Esophagus muscularis mucosa (tissue), 4 donors: ENCODE data around the gene GDF15. TPM values are rescaled to one million over a fixed set of nuclear protein-coding genes. Genes with fewer than 3 reads are reported as not detected.

ENCODE experiments used
- DNase-seq: peaks from one replicate; pipeline ENCODE4 v3.0.0-alpha.2; 2017; ENCODE audit errors: extremely low spot score
- H3K27ac ChIP-seq, 4 donors: fragments of 200-600 bp; sonication (generic); replicated peaks in 1 of 4; 1 replicate in 3 of 4; 2 replicates in 1 of 4; pipeline ENCODE4 v1.5.1; 2016 to 2019; ENCODE audit warnings: mild to moderate bottlenecking in 1 of 4
- H3K27me3 ChIP-seq, 4 donors: fragments of 200-600 bp; sonication (generic); one replicate each; pipeline versions ENCODE4 v1.5.1 to v1.6.0; 2016 to 2019
- H3K36me3 ChIP-seq, 4 donors: fragments of 200-600 bp; sonication (generic); one replicate each; pipeline ENCODE4 v1.5.1; 2016 to 2019
- H3K4me1 ChIP-seq, 4 donors: fragments of 200-600 bp; sonication (generic); one replicate each; pipeline ENCODE4 v1.5.1; 2016 to 2019
- H3K4me3 ChIP-seq, 4 donors: fragments of 200-600 bp; sonication (generic); 1 replicate in 2 of 4; 2 replicates in 2 of 4; pipeline ENCODE4 v1.5.1; 2016 to 2019; ENCODE audit warnings: mild to moderate bottlenecking in 4 of 4, moderate library complexity in 1 of 4
- H3K9me3 ChIP-seq, 4 donors: fragments of 200-600 bp; sonication (generic); 1 replicate in 3 of 4; 2 replicates in 1 of 4; pipeline ENCODE4 v1.5.1; 2016 to 2019
- EP300 ChIP-seq: sonication (generic); formaldehyde crosslinking; IDR thresholded peaks from one replicate; pipeline ENCODE4 v1.6.1; 2017; ENCODE audit warnings: antibody characterized with exemption
- POLR2A ChIP-seq: fragments of 450-650 bp; IDR thresholded peaks from one replicate; pipeline ENCODE4 v1.6.1; 2017; ENCODE audit warnings: antibody characterized with exemption, moderate library complexity, mild to moderate bottlenecking, low read depth
- POLR2AphosphoS5 ChIP-seq, 2 donors: sonication (generic); formaldehyde crosslinking; IDR thresholded peaks; one replicate each; pipeline ENCODE4 v1.6.1; 2017; ENCODE audit warnings: antibody characterized with exemption in 2 of 2
- WGBS: methylation state at CpG from one replicate; pipeline ENCODE4 v1.1.5; 2018; 5-methylcytosine and 5-hydroxymethylcytosine counted together
- intact Hi-C: fragments of 100-400 bp; cut with DNase I; formaldehyde crosslinking; loops from one replicate; pipeline ENCODE4 v1.15.1; 2023
- total RNA-seq, 4 donors: library from RNA; depleted of rRNA; stranded (reverse); fragments of >200 nt; gene quantifications; one replicate each; pipeline versions ENCODE4 v1.1.0 to v1.2.1, GENCODE V29; 2016
- TF ChIP-seq, protein P1 (sequence below), 3 experiments: fragments of 200-600 bp in 2 of 3; fragments of 450-650 bp in 1 of 3; sonication (generic) in 2 of 3; IDR thresholded peaks; one replicate each; pipeline ENCODE4 v1.5.1; 2017 to 2019; ENCODE audit warnings: antibody characterized with exemption in 3 of 3, mild to moderate bottlenecking in 2 of 3, moderate library complexity in 1 of 3

GDF15 gene
- total RNA-seq, 4 donors from 2014 or later, result 1.6 to 5.6 (median 3.8) TPM

DNA sequence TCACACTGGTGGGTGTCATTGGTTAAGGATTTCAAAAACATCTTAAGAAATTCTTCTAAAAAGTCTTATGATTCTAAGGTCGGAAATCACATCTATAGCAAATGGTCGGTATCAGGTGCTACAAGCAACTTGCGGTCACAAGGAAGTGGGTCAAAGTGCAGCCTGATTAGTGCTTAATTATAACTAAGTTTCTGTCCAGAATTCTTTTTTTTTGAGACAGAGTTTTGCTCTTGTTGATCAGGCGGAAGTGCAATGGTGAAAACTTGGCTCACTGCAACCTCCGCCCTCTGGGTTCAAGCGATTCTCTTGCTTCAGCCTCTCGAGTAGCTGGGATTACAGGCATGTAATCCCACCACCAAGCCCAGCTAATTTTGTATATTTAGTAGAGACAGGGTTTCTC, 1.2 kb upstream of the GDF15 start:
- TF ChIP-seq, protein P1, sequence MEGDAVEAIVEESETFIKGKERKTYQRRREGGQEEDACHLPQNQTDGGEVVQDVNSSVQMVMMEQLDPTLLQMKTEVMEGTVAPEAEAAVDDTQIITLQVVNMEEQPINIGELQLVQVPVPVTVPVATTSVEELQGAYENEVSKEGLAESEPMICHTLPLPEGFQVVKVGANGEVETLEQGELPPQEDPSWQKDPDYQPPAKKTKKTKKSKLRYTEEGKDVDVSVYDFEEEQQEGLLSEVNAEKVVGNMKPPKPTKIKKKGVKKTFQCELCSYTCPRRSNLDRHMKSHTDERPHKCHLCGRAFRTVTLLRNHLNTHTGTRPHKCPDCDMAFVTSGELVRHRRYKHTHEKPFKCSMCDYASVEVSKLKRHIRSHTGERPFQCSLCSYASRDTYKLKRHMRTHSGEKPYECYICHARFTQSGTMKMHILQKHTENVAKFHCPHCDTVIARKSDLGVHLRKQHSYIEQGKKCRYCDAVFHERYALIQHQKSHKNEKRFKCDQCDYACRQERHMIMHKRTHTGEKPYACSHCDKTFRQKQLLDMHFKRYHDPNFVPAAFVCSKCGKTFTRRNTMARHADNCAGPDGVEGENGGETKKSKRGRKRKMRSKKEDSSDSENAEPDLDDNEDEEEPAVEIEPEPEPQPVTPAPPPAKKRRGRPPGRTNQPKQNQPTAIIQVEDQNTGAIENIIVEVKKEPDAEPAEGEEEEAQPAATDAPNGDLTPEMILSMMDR (IDR thresholded peaks at IDR 0.05), result no peak
- Histone ChIP-seq H3K9me3 (no peaks in the 10 kb centered on the region), H3K4me3 (no peak overlapping the region), H3K27ac (no peak overlapping the region), H3K27me3 (peaks cover 0 to 37% (median 0%) of the 10 kb centered on the region in 4 donors), H3K36me3 (no peaks in the 10 kb centered on the region), H3K4me1 (peaks cover 20 to 44% (median 40%) of the 10 kb centered on the region in 4 donors)
- WGBS, result 91% methylated on average over 7 of the region's 7 CpGs
- no peak for DNase-seq
- intact Hi-C loops, result no loop called here

DNA sequence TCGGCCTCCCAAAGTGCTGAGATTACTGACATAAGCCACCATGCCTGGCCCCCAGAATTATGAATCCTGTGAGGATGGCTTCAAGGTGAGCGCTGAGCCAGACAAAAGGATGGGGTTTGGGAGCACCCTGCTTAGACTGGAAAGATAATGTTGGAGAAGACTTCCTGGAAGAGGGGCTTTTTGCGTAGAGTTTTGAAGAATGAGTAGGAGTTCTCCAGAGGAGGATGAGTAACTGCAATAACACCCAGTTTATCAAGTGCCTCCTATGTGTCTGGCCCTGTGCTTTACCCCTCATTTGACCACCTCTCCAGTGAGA, 641 bp upstream of the GDF15 start:
- Histone ChIP-seq H3K27me3 (peaks cover 0 to 37% (median 0%) of the 10 kb centered on the region in 4 donors), H3K9me3 (no peaks in the 10 kb centered on the region), H3K27ac (peak overlapping the region in 1 of 4 donors; percentile 36), H3K36me3 (no peaks in the 10 kb centered on the region), H3K4me3 (no peak overlapping the region), H3K4me1 (peaks cover 17 to 39% (median 35%) of the 10 kb centered on the region in 4 donors)
- intact Hi-C loops, result no loop called here
- WGBS, result 100% methylated on average over 2 of the region's 3 CpGs
- DNase-seq, result no peak
- TF ChIP-seq POLR2A (no peak), POLR2AphosphoS5 (IDR thresholded peaks at IDR 0.05) (no peak), EP300 (no peak)
- TF ChIP-seq, protein P1 (IDR thresholded peaks at IDR 0.05), result no peak

DNA sequence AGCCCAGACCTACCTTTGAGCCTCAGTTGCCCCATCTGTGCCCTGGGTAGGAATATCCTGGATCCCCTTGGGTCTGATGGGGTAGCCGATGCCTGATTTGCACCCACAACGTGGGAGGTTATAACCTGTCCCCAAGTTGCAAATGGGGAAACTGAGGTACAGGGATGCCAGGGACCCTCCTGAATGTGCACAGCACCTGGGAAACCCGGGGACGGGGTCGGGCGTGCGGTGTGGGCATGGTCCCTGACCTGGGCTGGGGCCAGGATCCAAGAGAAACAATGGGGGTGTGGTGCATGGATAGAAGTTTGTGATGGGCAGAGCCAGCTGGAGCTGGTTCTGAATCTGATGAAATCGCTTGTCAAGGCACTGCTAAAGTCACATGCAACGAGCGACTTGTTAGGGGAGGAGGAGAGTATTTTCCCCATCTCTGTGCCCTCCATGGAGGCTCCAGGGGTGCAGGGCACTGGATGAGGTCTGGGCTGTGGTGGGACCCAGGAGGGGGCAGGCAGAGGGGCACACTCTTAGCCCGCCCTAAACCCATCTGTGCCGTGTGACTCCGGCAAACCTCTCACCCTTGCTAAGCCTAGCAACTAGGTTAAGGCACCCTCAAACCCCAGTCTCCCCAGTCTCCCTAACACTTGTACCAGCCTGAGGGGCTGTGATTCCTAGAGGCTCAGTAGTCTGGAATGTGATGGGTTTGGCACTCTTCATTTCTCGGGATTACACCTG, 749 bp downstream of the GDF15 start:
- no peak for TF ChIP-seq EP300
- no peak for TF ChIP-seq POLR2A
- TF ChIP-seq POLR2AphosphoS5 (IDR thresholded peaks at IDR 0.05), result no peak
- TF ChIP-seq, protein P1 (IDR thresholded peaks at IDR 0.05), result no peak
- Histone ChIP-seq H3K36me3 (no peaks in the 10 kb centered on the region), H3K27ac (peak overlapping the region in 2 of 4 donors; percentile 2 to 36), H3K9me3 (no peaks in the 10 kb centered on the region), H3K4me3 (peak overlapping the region; percentile 12 to 42 (median 22)), H3K27me3 (peaks cover 0 to 37% (median 0%) of the 10 kb centered on the region in 4 donors), H3K4me1 (peaks cover 12 to 33% (median 29%) of the 10 kb centered on the region in 4 donors)
- WGBS, result 80% methylated on average over 14 of the region's 14 CpGs
- DNase-seq, result no peak
- intact Hi-C loops, result no loop called here

DNA sequence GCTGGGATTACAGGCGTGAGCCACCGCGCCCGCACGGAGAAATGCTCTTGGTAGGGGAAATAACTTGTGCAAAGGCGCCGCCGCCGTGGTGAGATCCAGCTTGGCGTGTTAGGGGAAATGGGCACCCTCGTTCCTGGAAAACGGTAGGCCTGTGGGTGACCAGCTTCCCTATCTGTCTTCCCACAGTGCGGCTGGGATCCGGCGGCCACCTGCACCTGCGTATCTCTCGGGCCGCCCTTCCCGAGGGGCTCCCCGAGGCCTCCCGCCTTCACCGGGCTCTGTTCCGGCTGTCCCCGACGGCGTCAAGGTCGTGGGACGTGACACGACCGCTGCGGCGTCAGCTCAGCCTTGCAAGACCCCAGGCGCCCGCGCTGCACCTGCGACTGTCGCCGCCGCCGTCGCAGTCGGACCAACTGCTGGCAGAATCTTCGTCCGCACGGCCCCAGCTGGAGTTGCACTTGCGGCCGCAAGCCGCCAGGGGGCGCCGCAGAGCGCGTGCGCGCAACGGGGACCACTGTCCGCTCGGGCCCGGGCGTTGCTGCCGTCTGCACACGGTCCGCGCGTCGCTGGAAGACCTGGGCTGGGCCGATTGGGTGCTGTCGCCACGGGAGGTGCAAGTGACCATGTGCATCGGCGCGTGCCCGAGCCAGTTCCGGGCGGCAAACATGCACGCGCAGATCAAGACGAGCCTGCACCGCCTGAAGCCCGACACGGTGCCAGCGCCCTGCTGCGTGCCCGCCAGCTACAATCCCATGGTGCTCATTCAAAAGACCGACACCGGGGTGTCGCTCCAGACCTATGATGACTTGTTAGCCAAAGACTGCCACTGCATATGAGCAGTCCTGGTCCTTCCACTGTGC, 2.4 kb downstream of the GDF15 start:
- intact Hi-C loops, result loop anchor here (2.0 kb wide), 1 partner anchor 22 kb away; no protein-coding TSS in a partner anchor
- Histone ChIP-seq H3K27me3 (peaks cover 0 to 24% (median 0%) of the 10 kb centered on the region in 4 donors), H3K9me3 (no peaks in the 10 kb centered on the region), H3K4me3 (peak overlapping the region; percentile 36 to 55 (median 42)), H3K36me3 (no peaks in the 10 kb centered on the region), H3K4me1 (peaks cover 12 to 33% (median 29%) of the 10 kb centered on the region in 4 donors), H3K27ac (peak overlapping the region; percentile 21 to 58 (median 50))
- no peak for DNase-seq
- TF ChIP-seq, protein P1 (IDR thresholded peaks at IDR 0.05), result peak in 2 of 3 experiments; percentile 96 to 99
- TF ChIP-seq EP300 (no peak), POLR2AphosphoS5 (IDR thresholded peaks at IDR 0.05) (peak in 1 of 2 donors; percentile 80), POLR2A (no peak)
- WGBS, result 25% methylated on average over 9 of the region's 86 CpGs
